Right atrium auricular region (tissue), 2 donors: ENCODE data around the gene CRB1. TPM values are rescaled to one million over a fixed set of nuclear protein-coding genes. Genes with fewer than 3 reads are reported as not detected.
"Not testable (repeated sequence)": the region's sequence is repeated elsewhere in the genome, so short reads cannot be mapped to it uniquely, and the experiment has no call there.

Experiments
- DNase-seq: peaks from one replicate; pipeline ENCODE4 v3.0.0-alpha.2; 2019; ENCODE audit warnings: low spot score
- H3K27ac ChIP-seq, 2 donors: fragments of 200-600 bp; sonication (generic); 1 replicate in 1 of 2; 2 replicates in 1 of 2; pipeline ENCODE4 v1.5.1; 2016 to 2019
- H3K27me3 ChIP-seq, 2 donors: fragments of 200-600 bp; sonication (generic); one replicate each; pipeline versions ENCODE4 v1.5.1 to v1.6.0; 2017 to 2019
- H3K36me3 ChIP-seq: fragments of 200-600 bp; sonication (generic); one replicate; pipeline ENCODE4 v1.5.1; 2016
- H3K4me1 ChIP-seq, 2 donors: fragments of 200-600 bp; sonication (generic); one replicate each; pipeline versions ENCODE4 v1.5.1 to v1.6.0; 2017 to 2019
- H3K4me3 ChIP-seq, 2 donors: fragments of 200-600 bp; sonication (generic); 1 replicate in 1 of 2; 2 replicates in 1 of 2; pipeline ENCODE4 v1.5.1; 2017 to 2019; ENCODE audit warnings: mild to moderate bottlenecking in 1 of 2, moderate library complexity in 1 of 2
- H3K9me3 ChIP-seq, 2 donors: fragments of 200-600 bp; sonication (generic); one replicate each; pipeline ENCODE4 v1.5.1; 2019
- total RNA-seq, 2 donors: library from RNA; depleted of rRNA; stranded (reverse); fragments of >200 nt; gene quantifications; one replicate each; pipeline ENCODE4 v1.1.0, GENCODE V29; 2016
- TF ChIP-seq, protein P1 (sequence below), 2 donors: fragments of 200-600 bp; sonication (generic); IDR thresholded peaks; one replicate each; pipeline ENCODE4 v1.5.1; 2019; ENCODE audit warnings: antibody characterized with exemption in 2 of 2

Gene CRB1
- total RNA-seq, 2 donors from 2014 or later, result 0.11 to 0.75 TPM

DNA sequence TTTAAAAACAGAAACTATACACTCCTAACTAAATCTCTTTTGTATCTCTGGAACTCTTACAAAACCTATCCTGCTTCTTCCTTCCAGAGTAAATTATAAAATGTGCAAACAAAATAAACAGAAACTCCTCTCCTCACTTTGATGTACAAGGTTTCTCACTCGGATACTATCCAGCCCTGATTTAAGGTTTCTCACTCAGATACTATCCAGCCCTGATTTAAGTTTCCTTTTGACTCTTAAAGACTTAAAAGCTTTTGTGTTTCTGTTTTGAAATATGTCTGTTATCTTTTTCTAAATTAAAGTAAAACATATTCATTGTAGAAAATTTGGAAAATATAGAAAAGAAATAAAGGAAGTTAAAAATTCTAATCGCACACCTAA lies 132.5 kb downstream of the CRB1 start:
- Histone ChIP-seq H3K36me3 (no peaks in the 10 kb centered on the region), H3K27ac (no peak overlapping the region), H3K27me3 (no peaks in the 10 kb centered on the region), H3K4me3 (no peak overlapping the region), H3K4me1 (no peaks in the 10 kb centered on the region), H3K9me3 (no peaks in the 10 kb centered on the region)
- TF ChIP-seq, protein P1, sequence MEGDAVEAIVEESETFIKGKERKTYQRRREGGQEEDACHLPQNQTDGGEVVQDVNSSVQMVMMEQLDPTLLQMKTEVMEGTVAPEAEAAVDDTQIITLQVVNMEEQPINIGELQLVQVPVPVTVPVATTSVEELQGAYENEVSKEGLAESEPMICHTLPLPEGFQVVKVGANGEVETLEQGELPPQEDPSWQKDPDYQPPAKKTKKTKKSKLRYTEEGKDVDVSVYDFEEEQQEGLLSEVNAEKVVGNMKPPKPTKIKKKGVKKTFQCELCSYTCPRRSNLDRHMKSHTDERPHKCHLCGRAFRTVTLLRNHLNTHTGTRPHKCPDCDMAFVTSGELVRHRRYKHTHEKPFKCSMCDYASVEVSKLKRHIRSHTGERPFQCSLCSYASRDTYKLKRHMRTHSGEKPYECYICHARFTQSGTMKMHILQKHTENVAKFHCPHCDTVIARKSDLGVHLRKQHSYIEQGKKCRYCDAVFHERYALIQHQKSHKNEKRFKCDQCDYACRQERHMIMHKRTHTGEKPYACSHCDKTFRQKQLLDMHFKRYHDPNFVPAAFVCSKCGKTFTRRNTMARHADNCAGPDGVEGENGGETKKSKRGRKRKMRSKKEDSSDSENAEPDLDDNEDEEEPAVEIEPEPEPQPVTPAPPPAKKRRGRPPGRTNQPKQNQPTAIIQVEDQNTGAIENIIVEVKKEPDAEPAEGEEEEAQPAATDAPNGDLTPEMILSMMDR (IDR thresholded peaks at IDR 0.05), result no peak
- DNase-seq, result no peak

DNA sequence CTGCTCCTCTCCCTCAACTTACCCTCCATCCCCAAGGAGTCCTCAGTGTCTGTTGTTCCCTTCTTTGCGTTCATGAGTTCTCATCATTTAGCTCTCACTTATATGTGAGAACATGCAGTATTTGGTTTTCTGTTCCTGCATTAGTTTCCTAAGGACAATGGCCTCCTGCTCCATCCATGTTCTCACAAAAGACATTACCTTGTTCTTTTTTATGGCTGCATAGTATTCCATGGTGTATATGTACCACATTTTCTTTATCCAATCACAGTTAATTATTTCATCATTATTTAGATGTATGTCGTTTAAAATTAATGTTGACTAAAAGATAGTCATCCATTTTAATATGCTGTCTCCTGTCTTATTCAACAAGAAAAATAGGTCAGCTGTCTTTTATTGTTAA lies 134.1 kb downstream of the CRB1 start:
- TF ChIP-seq, protein P1 (IDR thresholded peaks at IDR 0.05), result no peak
- Histone ChIP-seq H3K4me3 (no peak overlapping the region), H3K4me1 (no peaks in the 10 kb centered on the region)

DNA sequence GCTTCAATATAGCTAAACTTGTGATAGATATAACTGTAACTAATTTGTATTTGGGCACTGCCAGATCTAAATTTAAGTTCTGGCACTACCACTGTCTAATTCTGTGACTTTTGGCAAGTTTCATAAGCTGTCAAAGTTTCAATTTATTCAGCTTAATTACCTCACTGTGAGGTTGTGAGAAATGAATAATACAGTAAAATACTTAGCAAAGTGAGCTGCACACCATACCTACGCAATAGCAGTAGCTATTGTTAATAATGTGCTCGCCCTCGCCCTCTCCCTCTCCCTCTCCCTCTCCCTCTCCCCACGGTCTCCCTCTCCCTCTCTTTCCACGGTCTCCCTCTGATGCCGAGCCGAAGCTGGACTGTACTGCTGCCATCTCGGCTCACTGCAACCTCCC lies 136.7 kb downstream of the CRB1 start:
- H3K27me3 ChIP-seq, H3K9me3 ChIP-seq, H3K36me3 ChIP-seq, H3K27ac ChIP-seq, DNase-seq, H3K4me1 ChIP-seq, H3K4me3 ChIP-seq: not testable (repeated sequence)

More for the DNA sequence above, 134.1 kb downstream of the CRB1 start:
- no peak for DNase-seq
- no peaks in the 10 kb centered on the region for H3K9me3 ChIP-seq
- H3K27ac ChIP-seq, result no peak overlapping the region
- H3K27me3 ChIP-seq, result no peaks in the 10 kb centered on the region
- H3K36me3 ChIP-seq, result no peaks in the 10 kb centered on the region

GRCh38 chr1:197405614-197406013 lies 137.6 kb downstream of the CRB1 start:
- not testable (repeated sequence) for H3K9me3 ChIP-seq, H3K4me3 ChIP-seq, H3K27me3 ChIP-seq, DNase-seq, H3K4me1 ChIP-seq, H3K27ac ChIP-seq, H3K36me3 ChIP-seq

- Histone ChIP-seq H3K36me3 (no peaks in the 10 kb centered on the region), H3K27me3 (no peaks in the 10 kb centered on the region), H3K4me3 (no peak overlapping the region), H3K4me1 (no peaks in the 10 kb centered on the region), H3K9me3 (no peaks in the 10 kb centered on the region), H3K27ac (no peak overlapping the region)
- TF ChIP-seq, protein P1 (IDR thresholded peaks at IDR 0.05), result no peak
- DNase-seq, result no peak
Measured at GRCh38 chr1:197413564-197413963, 145.5 kb downstream of the CRB1 start.

GRCh38 chr1:197415221-197415620 lies 147.2 kb downstream of the CRB1 start:
- Histone ChIP-seq H3K4me3 (no peak overlapping the region), H3K36me3 (no peaks in the 10 kb centered on the region), H3K9me3 (no peaks in the 10 kb centered on the region), H3K27ac (no peak overlapping the region), H3K27me3 (no peaks in the 10 kb centered on the region), H3K4me1 (no peaks in the 10 kb centered on the region)
- DNase-seq, result no peak
- TF ChIP-seq, protein P1 (IDR thresholded peaks at IDR 0.05), result no peak

GRCh38 chr1:197418693-197419092 lies 150.6 kb downstream of the CRB1 start:
- Histone ChIP-seq H3K27me3 (no peaks in the 10 kb centered on the region), H3K4me3 (no peak overlapping the region), H3K9me3 (no peaks in the 10 kb centered on the region), H3K4me1 (no peaks in the 10 kb centered on the region), H3K36me3 (no peaks in the 10 kb centered on the region), H3K27ac (no peak overlapping the region)
- DNase-seq, result no peak
- TF ChIP-seq, protein P1 (IDR thresholded peaks at IDR 0.05), result no peak
